ENCODE data around the gene TNFRSF11A. TPM values are rescaled to one million over a fixed set of nuclear protein-coding genes. Genes with fewer than 3 reads are reported as not detected.
A peak's percentile ranks its signal among the peaks of the same experiment; 100 is the strongest.

The TNFRSF11A gene
- total RNA-seq, 2 experiments from 2014 or later: 3.1 to 3.5 TPM

- CTCF ChIA-PET: no interaction called here
- Mint-ChIP-seq H3K9me3 (no peaks in the 10 kb centered on the region), H3K4me1 (ENCODE audit: low read depth) (peaks cover 8% of the 10 kb centered on the region), H3K27ac (no peak overlapping the region), H3K36me3 (ENCODE audit: low read depth) (no peaks in the 10 kb centered on the region), H3K4me3 (no peak overlapping the region), H3K27me3 (ENCODE audit: low read depth) (peaks cover 4% of the 10 kb centered on the region)
- intact Hi-C loops (cut with micrococcal nuclease): no loop called here
- DNase-seq: no peak
Observed at GRCh38 chr18:62337336-62337735, 12.2 kb downstream of the TNFRSF11A start.

GRCh38 chr18:62338446-62339105 lies 13.5 kb downstream of the TNFRSF11A start:
- peaks cover 8% of the 10 kb centered on the region for H3K4me1 Mint-ChIP-seq (ENCODE audit: low read depth)
- H3K27ac Mint-ChIP-seq: no peak overlapping the region

GRCh38 chr18:62339106-62339988 lies 14.2 kb downstream of the TNFRSF11A start:
- H3K36me3 Mint-ChIP-seq (ENCODE audit: low read depth): no peaks in the 10 kb centered on the region
- H3K9me3 Mint-ChIP-seq: no peaks in the 10 kb centered on the region
- DNase-seq: peak; percentile 13
- peaks cover 8% of the 10 kb centered on the region for H3K4me1 Mint-ChIP-seq (ENCODE audit: low read depth)
- intact Hi-C loops (cut with micrococcal nuclease): no loop called here
- CTCF ChIA-PET: interaction anchor here (1.0 kb wide), 1 partner anchor 245 kb away, joined by 5 read pairs; no protein-coding TSS in a partner anchor
- no peak overlapping the region for H3K27ac Mint-ChIP-seq
- H3K27me3 Mint-ChIP-seq (ENCODE audit: low read depth): no peaks in the 10 kb centered on the region
- H3K4me3 Mint-ChIP-seq: no peak overlapping the region

More at GRCh38 chr18:62338446-62339105, 13.5 kb downstream of the TNFRSF11A start:
- no peak overlapping the region for H3K4me3 Mint-ChIP-seq
- CTCF ChIA-PET: interaction anchor here (0.7 kb wide), 1 partner anchor 973 kb away, joined by 3 read pairs; no protein-coding TSS in a partner anchor
- no peaks in the 10 kb centered on the region for H3K27me3 Mint-ChIP-seq (ENCODE audit: low read depth)
- no peaks in the 10 kb centered on the region for H3K9me3 Mint-ChIP-seq
- intact Hi-C loops (cut with micrococcal nuclease): no loop called here
- no peaks in the 10 kb centered on the region for H3K36me3 Mint-ChIP-seq (ENCODE audit: low read depth)
- DNase-seq: no peak

- peaks cover 8% of the 10 kb centered on the region for H3K4me1 Mint-ChIP-seq (ENCODE audit: low read depth)
- no peak overlapping the region for H3K4me3 Mint-ChIP-seq
- no peaks in the 10 kb centered on the region for H3K36me3 Mint-ChIP-seq (ENCODE audit: low read depth)
- no peak for DNase-seq
- no peak overlapping the region for H3K27ac Mint-ChIP-seq
- intact Hi-C loops (cut with micrococcal nuclease): no loop called here
- CTCF ChIA-PET: interaction anchor here (1.0 kb wide), 1 partner anchor 10 kb away, joined by 3 read pairs; no protein-coding TSS in a partner anchor
- no peaks in the 10 kb centered on the region for H3K9me3 Mint-ChIP-seq
- no peaks in the 10 kb centered on the region for H3K27me3 Mint-ChIP-seq (ENCODE audit: low read depth)
Observed at GRCh38 chr18:62340996-62341395, 15.9 kb downstream of the TNFRSF11A start.

- intact Hi-C loops (cut with micrococcal nuclease): no loop called here
- no peaks in the 10 kb centered on the region for H3K36me3 Mint-ChIP-seq (ENCODE audit: low read depth)
- CTCF ChIA-PET: interaction anchor here (0.6 to 0.7 kb wide), 2 partner anchors 19 to 144 kb away, joined by 3 read pairs; no protein-coding TSS in a partner anchor
- H3K4me3 Mint-ChIP-seq: no peak overlapping the region
- H3K9me3 Mint-ChIP-seq: no peaks in the 10 kb centered on the region
- H3K27ac Mint-ChIP-seq: no peak overlapping the region
- H3K4me1 Mint-ChIP-seq (ENCODE audit: low read depth): peaks cover 8% of the 10 kb centered on the region
- no peaks in the 10 kb centered on the region for H3K27me3 Mint-ChIP-seq (ENCODE audit: low read depth)
- no peak for DNase-seq
Observed at GRCh38 chr18:62341473-62341872, 16.4 kb downstream of the TNFRSF11A start.

GRCh38 chr18:62342884-62343283 lies 17.8 kb downstream of the TNFRSF11A start:
- Mint-ChIP-seq H3K4me1 (ENCODE audit: low read depth) (peaks cover 11% of the 10 kb centered on the region), H3K4me3 (no peak overlapping the region), H3K27me3 (ENCODE audit: low read depth) (no peaks in the 10 kb centered on the region), H3K36me3 (ENCODE audit: low read depth) (no peaks in the 10 kb centered on the region), H3K9me3 (no peaks in the 10 kb centered on the region), H3K27ac (no peak overlapping the region)
- intact Hi-C loops (cut with micrococcal nuclease): no loop called here
- no peak for DNase-seq
- CTCF ChIA-PET: no interaction called here

GRCh38 chr18:62343316-62343715 lies 18.2 kb downstream of the TNFRSF11A start:
- Mint-ChIP-seq H3K27me3 (ENCODE audit: low read depth) (no peaks in the 10 kb centered on the region), H3K4me1 (ENCODE audit: low read depth) (peaks cover 11% of the 10 kb centered on the region), H3K27ac (no peak overlapping the region), H3K36me3 (ENCODE audit: low read depth) (no peaks in the 10 kb centered on the region), H3K9me3 (no peaks in the 10 kb centered on the region), H3K4me3 (no peak overlapping the region)
- CTCF ChIA-PET: no interaction called here
- DNase-seq: no peak
- intact Hi-C loops (cut with micrococcal nuclease): no loop called here

GRCh38 chr18:62345909-62346308 lies 20.8 kb downstream of the TNFRSF11A start:
- Mint-ChIP-seq H3K27ac (no peak overlapping the region), H3K36me3 (ENCODE audit: low read depth) (no peaks in the 10 kb centered on the region), H3K9me3 (no peaks in the 10 kb centered on the region), H3K4me3 (no peak overlapping the region), H3K27me3 (ENCODE audit: low read depth) (no peaks in the 10 kb centered on the region), H3K4me1 (ENCODE audit: low read depth) (peaks cover 2% of the 10 kb centered on the region)
- CTCF ChIA-PET: no interaction called here
- intact Hi-C loops (cut with micrococcal nuclease): no loop called here
- DNase-seq: no peak

- peaks cover 2% of the 10 kb centered on the region for H3K4me1 Mint-ChIP-seq (ENCODE audit: low read depth)
- H3K9me3 Mint-ChIP-seq: no peaks in the 10 kb centered on the region
- H3K27me3 Mint-ChIP-seq (ENCODE audit: low read depth): no peaks in the 10 kb centered on the region
- H3K4me3 Mint-ChIP-seq: no peak overlapping the region
- no peak for DNase-seq
- H3K36me3 Mint-ChIP-seq (ENCODE audit: low read depth): no peaks in the 10 kb centered on the region
- no peak overlapping the region for H3K27ac Mint-ChIP-seq
- CTCF ChIA-PET: no interaction called here
- intact Hi-C loops (cut with micrococcal nuclease): no loop called here
Observed at GRCh38 chr18:62346333-62347088, 21.4 kb downstream of the TNFRSF11A start.

- CTCF ChIA-PET: interaction anchor here (0.5 to 0.7 kb wide), 2 partner anchors 77 to 143 kb away, joined by 3 to 4 read pairs; no protein-coding TSS in a partner anchor
- no peak overlapping the region for H3K4me3 Mint-ChIP-seq
Observed at GRCh38 chr18:62347089-62347506, 22.0 kb downstream of the TNFRSF11A start.

GRCh38 chr18:62348474-62348873 lies 23.4 kb downstream of the TNFRSF11A start:
- CTCF ChIA-PET: no interaction called here
- Mint-ChIP-seq H3K9me3 (no peaks in the 10 kb centered on the region), H3K4me1 (ENCODE audit: low read depth) (peaks cover 2% of the 10 kb centered on the region), H3K36me3 (ENCODE audit: low read depth) (no peaks in the 10 kb centered on the region), H3K27ac (no peak overlapping the region), H3K4me3 (no peak overlapping the region), H3K27me3 (ENCODE audit: low read depth) (no peaks in the 10 kb centered on the region)
- no peak for DNase-seq
- intact Hi-C loops (cut with micrococcal nuclease): no loop called here

More at GRCh38 chr18:62347089-62347506, 22.0 kb downstream of the TNFRSF11A start:
- Mint-ChIP-seq H3K36me3 (ENCODE audit: low read depth) (no peaks in the 10 kb centered on the region), H3K27me3 (ENCODE audit: low read depth) (no peaks in the 10 kb centered on the region), H3K9me3 (no peaks in the 10 kb centered on the region), H3K4me1 (ENCODE audit: low read depth) (peaks cover 2% of the 10 kb centered on the region), H3K27ac (no peak overlapping the region)
- DNase-seq: no peak
- intact Hi-C loops (cut with micrococcal nuclease): no loop called here

- no peak for DNase-seq
- CTCF ChIA-PET: no interaction called here
- intact Hi-C loops (cut with micrococcal nuclease): no loop called here
- no peaks in the 10 kb centered on the region for H3K36me3 Mint-ChIP-seq (ENCODE audit: low read depth)
- no peaks in the 10 kb centered on the region for H3K27me3 Mint-ChIP-seq (ENCODE audit: low read depth)
- no peaks in the 10 kb centered on the region for H3K9me3 Mint-ChIP-seq
- no peak overlapping the region for H3K4me3 Mint-ChIP-seq
- H3K4me1 Mint-ChIP-seq (ENCODE audit: low read depth): no peaks in the 10 kb centered on the region
- H3K27ac Mint-ChIP-seq: no peak overlapping the region
Observed at GRCh38 chr18:62353170-62353569, 28.1 kb downstream of the TNFRSF11A start.

All from activated naive CD4-positive, alpha-beta T cell treated with anti-CD3 and anti-CD28 coated beads for 36 hours (primary cell).